Measurements from ENCODE around the gene TIGIT. TPM values are rescaled to one million over a fixed set of nuclear protein-coding genes. Genes with fewer than 3 reads are reported as not detected.
A peak's percentile ranks its signal among the peaks of the same experiment; 100 is the strongest.

The TIGIT gene
- total RNA-seq, 6 experiments from 2014 or later: not detected

DNA sequence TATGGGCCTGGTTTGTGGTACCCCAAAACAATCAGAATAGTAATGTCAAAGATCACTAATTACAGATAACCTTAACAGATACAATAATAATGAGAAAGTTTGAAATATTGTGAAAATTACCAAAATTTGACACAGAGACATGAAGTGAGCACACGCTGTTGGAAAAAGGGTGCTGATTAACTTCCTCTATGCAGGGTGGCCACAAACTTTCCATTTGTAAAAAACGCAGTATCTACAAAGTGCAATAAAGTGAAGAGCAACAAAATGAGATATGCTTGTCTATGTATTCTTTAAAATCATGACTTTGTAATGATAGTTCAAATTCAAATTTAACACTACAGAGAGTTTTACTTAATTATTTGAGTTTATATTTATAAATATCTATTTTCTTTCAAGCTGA, 7.6 kb upstream of the TIGIT start:
- Mint-ChIP-seq H3K4me3 (no peak overlapping the region), H3K27ac (no peak overlapping the region), H3K36me3 (ENCODE audit: low read depth) (no peaks in the 10 kb centered on the region), H3K27me3 (ENCODE audit: insufficient read depth) (peaks cover 3% of the 10 kb centered on the region), H3K9me3 (peaks cover 4% of the 10 kb centered on the region; the same call in 1 of the 2 replicates), H3K4me1 (ENCODE audit: low read depth) (no peaks in the 10 kb centered on the region)
- no peak for DNase-seq
- TF ChIP-seq, protein P1, sequence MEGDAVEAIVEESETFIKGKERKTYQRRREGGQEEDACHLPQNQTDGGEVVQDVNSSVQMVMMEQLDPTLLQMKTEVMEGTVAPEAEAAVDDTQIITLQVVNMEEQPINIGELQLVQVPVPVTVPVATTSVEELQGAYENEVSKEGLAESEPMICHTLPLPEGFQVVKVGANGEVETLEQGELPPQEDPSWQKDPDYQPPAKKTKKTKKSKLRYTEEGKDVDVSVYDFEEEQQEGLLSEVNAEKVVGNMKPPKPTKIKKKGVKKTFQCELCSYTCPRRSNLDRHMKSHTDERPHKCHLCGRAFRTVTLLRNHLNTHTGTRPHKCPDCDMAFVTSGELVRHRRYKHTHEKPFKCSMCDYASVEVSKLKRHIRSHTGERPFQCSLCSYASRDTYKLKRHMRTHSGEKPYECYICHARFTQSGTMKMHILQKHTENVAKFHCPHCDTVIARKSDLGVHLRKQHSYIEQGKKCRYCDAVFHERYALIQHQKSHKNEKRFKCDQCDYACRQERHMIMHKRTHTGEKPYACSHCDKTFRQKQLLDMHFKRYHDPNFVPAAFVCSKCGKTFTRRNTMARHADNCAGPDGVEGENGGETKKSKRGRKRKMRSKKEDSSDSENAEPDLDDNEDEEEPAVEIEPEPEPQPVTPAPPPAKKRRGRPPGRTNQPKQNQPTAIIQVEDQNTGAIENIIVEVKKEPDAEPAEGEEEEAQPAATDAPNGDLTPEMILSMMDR (IDR thresholded peaks at IDR 0.05): no peak

DNA sequence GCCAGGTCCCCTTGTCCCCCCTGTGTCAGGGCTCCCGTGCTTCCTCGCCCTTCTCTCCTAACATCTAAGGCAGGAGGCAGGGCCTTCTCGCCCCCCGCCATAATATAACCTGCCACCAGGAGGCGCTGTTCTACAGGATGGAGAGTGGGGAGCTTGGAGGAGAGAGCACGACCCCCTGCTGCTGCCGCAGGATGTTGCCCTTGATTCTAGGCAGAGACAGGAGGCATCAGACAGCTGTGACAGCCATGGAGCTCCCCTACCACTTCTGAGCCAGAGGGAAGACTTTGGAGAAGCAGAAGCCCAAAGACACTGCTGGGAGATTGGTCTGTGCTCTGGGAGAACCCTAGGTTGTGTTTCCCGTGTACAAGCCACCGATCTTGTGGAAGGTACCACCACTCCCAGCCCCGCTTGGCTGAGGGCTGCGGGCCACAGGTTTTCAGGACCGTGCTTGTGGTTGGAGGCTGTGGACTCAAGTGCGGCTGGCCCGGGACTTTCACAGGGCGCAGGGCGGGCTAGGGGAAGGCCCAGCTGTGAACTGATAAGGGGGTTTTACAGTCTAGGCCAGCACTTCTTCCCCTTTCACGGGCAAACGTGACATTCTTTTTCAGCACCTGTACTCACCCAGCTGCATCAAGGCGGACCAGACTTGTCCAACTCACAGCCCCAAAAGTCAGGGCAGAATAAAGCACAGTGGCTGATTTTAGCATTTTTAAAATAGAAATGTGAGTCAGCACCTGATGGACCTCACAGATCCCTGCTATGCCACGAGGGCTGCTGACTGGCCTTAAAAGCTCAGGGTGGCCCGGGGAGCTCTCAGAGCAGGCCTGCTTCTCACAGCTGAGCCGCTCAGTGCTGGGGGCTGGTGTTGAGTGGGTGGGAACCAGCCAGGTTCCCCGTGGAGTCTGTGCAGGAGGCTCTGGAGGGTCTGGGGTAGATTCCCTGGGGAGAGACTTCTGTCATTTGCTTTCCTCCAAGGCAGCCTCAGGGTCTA, 2.6 kb upstream of the TIGIT start:
- TF ChIP-seq, protein P1 (IDR thresholded peaks at IDR 0.05): peak; percentile 95
- peak; percentile 9 for DNase-seq
- Mint-ChIP-seq H3K4me3 (no peak overlapping the region), H3K27ac (no peak overlapping the region), H3K27me3 (ENCODE audit: insufficient read depth) (peaks cover 9% of the 10 kb centered on the region), H3K36me3 (ENCODE audit: low read depth) (no peaks in the 10 kb centered on the region), H3K4me1 (ENCODE audit: low read depth) (no peaks in the 10 kb centered on the region), H3K9me3 (no peaks in the 10 kb centered on the region)

DNA sequence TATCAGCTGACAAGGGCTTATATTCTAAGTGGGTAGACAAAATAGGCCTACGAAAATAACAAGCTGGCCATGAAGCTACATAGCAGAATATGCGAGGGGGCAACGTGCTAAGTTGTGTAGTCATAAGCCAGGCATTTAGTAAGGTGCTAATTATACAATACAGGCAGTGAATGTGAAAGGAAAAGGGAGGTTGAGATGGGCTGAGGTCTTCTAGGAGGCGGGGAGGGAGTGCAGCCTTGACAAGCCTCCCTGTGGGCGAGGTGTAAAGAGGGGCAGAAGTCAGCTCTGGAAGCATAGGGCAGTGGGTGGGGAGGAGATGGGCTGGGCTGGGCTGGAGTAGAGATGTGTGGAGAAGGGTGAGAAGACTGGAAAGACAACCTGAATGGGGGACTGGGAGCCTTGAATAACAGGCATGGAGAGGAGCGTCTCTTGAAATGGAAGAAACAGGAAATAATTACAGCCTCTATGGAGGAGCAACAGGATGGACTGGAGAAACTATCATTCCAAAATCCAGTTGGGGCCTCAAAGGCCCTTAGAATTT, 1.2 kb downstream of the TIGIT start:
- Mint-ChIP-seq H3K4me3 (no peak overlapping the region), H3K4me1 (ENCODE audit: low read depth) (peaks cover 5% of the 10 kb centered on the region; the same call in 1 of the 2 replicates), H3K36me3 (ENCODE audit: low read depth) (no peaks in the 10 kb centered on the region), H3K27me3 (ENCODE audit: insufficient read depth) (peaks cover 14% of the 10 kb centered on the region), H3K9me3 (no peaks in the 10 kb centered on the region), H3K27ac (no peak overlapping the region)
- TF ChIP-seq, protein P1 (IDR thresholded peaks at IDR 0.05): no peak
- DNase-seq: no peak

DNA sequence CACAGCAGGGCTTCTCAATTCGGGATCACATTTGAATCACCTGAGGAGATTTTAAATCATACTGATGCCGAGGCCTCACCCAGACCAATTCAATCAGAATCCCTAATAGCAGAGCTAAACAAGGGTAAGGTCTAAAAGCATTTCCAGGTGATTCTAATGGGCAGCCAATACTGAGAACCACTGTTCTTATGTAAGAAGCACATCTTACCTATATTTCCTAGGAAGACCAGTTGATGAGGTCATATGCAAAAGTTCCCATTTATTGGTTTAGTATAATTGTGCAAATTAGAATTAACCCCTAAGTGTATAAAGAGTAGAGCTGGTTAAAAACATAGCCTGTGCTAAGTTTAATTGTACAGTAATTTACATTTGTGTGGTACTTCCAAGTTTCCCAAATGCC, 2.1 kb downstream of the TIGIT start:
- H3K27ac Mint-ChIP-seq: no peak overlapping the region
- TF ChIP-seq, protein P1 (IDR thresholded peaks at IDR 0.05): no peak
- H3K36me3 Mint-ChIP-seq (ENCODE audit: low read depth): no peaks in the 10 kb centered on the region
- peaks cover 5% of the 10 kb centered on the region; the same call in 1 of the 2 replicates for H3K4me1 Mint-ChIP-seq (ENCODE audit: low read depth)
- no peaks in the 10 kb centered on the region for H3K9me3 Mint-ChIP-seq
- DNase-seq: no peak
- peaks cover 14% of the 10 kb centered on the region for H3K27me3 Mint-ChIP-seq (ENCODE audit: insufficient read depth)
- H3K4me3 Mint-ChIP-seq: no peak overlapping the region

DNA sequence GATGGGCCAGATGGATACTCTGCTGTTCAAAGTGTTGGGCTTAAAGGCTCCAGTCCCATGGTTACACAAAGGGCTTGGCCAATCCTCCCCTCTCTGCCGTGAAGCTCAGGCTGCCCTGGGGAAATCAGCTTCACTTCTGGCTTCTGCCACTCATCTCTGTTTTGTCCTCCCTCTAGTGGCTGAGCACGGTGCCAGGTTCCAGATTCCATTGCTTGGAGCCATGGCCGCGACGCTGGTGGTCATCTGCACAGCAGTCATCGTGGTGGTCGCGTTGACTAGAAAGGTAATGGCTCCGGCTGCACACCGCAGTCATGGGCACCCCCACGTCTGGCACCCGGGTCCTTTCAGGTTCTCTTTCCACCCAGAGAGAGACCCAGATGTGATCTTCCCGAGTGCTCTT, 5.6 kb downstream of the TIGIT start:
- no peaks in the 10 kb centered on the region for H3K9me3 Mint-ChIP-seq
- no peaks in the 10 kb centered on the region for H3K36me3 Mint-ChIP-seq (ENCODE audit: low read depth)
- H3K4me3 Mint-ChIP-seq: no peak overlapping the region
- no peak overlapping the region for H3K27ac Mint-ChIP-seq
- DNase-seq: peak; percentile 24
- H3K4me1 Mint-ChIP-seq (ENCODE audit: low read depth): peaks cover 5% of the 10 kb centered on the region; the same call in 1 of the 2 replicates
- TF ChIP-seq, protein P1 (IDR thresholded peaks at IDR 0.05): peak; percentile 74
- peaks cover 12% of the 10 kb centered on the region for H3K27me3 Mint-ChIP-seq (ENCODE audit: insufficient read depth)

Measured in HFFc6 (cell line).